SW 1271 (cell line): Measurements from ENCODE around the gene PPP1R13B.
"Not testable (repeated sequence)": the region's sequence is repeated elsewhere in the genome, so short reads cannot be mapped to it uniquely, and the experiment has no call there.

Experiments used
- DNase-seq, 2 experiments: peaks; one replicate each; lab custom pipeline; 2025; lab: John Stamatoyannopoulos, UW

Gene PPP1R13B

DNA sequence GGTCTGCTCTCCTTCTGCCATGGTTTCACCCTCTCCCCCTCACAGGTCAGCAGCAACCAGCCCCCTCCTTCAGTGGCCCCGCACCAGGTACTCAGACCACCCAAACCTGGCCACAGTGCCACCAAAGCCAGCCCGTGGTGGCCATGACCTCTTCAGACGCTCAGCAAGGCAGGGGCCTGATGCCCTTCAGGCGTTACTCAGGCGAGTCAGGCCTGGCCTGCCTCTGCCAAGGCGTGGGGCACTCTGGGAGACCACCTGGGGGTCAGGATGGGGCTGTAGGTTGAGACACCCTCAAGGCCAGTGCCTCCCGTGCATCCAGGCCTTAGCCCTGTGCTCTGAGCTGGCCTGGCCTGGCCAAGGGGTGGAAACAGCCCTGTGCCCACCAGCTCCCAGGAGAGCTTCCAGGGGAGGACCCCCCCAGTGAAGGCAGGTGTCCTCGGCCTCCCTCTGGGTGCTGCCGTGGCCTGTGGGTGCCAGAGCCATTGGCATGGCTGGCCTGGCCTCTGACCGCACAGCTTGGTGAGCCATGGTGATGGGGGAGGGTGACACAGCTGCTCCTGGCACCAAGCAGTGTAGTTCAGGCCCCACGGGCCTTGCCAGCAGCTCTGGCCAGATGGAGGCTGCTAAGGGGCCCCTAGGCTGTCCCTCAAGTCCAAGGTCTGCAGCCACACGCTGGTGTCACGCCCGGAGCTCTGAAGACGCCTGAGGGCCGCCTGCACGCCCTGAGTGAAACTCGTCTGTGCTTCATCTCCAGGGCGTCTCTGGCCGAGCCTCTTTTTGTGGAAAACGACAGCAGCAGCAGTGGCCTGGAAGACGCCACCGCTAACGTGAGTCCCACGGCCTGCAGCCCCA, 147.2 kb downstream of the PPP1R13B start:
- DNase-seq, result no peak

DNA sequence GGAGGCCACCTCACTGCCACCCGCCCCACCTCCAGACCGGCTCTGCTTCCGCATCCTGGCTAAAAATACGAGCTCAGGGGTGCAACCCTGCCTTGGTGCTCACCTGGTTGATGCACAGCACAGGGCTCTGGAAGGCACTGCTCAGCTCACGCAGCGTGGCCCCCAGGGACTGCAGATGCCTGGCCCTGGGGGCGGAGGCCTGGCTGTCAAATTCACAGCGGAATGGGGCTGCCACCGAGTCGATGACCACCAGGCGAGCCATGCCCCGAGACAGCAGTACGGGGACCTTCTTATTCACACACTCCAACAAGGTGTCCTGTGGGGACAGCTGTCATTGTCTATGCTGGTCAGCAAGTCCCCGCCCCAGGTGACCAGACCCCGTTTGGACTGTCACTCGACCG, 148.1 kb downstream of the PPP1R13B start:
- no peak for DNase-seq

DNA sequence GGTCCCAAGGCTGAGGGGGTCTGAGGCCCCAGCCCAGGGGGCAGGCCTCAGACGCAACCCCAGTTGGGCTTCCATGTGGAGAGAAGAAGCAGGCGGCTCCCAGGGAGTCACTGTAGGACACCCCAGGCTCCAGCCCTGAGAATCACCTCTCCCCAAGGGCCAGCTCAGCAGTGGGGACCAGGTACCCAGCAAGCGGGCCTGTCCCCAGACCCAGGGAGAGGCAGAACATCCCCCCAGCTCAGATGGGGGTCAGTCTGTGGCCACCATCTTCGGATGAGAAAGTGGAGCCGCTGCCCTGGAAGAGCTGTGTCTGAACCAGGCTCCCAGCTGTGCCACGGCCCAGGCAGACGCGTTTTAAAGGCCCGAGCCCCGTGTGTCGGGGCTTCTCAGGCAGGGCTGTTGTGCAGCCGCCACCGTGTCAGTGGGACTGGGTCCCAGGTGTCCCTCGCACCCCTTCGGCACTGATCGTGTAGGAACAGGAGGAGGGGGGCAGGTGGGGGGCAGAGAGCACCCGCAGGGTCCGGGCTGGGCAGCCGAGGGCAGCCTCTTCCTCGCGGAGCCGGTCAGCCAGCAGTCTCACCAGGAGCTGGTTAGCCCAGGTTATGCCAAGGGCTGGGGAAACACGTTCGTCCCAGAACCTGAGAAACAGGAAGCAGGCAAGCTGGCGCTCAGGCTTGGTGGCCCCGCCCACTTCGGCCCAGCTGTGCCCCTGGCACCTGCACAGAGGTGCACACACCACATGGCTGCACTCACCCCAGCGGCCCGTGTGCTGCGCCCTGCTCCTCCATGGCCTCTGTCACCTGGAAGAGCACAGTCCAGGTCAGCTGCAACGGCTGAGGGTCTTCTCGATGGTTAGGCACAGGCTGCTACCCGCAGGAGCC, 148.8 kb downstream of the PPP1R13B start:
- DNase-seq, result no peak

DNA sequence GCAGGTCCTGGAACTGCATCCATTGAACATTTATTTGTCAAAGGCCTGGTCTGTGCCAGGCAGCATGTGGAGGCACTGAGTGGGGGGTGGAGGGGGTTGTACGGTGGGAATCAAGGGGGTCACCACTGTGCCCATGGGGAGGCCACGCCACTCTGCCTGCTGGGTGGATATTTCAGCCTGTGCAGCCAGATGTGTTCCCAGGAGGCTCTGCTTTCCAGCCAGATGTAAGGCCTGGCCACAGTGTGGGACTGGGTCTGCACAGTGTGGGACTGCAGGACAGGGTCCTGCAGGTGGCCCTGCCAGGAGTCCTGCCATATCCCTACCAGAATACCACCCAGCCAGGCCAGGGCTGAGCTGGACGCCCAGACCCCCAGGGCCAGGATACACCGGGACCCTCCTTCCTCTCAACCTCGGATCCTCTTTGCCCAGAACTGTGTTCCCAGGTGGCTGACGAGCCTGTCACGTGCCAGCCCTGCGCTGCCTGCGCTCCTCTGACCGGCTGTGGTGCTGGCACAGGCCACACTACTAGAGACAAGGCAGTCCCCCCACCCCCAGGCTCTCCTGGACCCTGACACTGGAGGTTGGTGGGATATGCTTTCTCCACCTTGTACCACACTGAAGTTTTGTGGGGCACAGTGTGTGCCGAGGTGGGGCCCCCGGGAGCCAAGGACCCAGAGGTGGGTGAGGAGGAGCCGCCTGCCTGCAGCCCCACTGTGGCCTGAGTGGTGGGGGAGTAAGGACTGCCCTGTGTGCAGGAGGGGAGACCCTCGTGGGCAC, 149.6 kb downstream of the PPP1R13B start:
- DNase-seq, result no peak

DNA sequence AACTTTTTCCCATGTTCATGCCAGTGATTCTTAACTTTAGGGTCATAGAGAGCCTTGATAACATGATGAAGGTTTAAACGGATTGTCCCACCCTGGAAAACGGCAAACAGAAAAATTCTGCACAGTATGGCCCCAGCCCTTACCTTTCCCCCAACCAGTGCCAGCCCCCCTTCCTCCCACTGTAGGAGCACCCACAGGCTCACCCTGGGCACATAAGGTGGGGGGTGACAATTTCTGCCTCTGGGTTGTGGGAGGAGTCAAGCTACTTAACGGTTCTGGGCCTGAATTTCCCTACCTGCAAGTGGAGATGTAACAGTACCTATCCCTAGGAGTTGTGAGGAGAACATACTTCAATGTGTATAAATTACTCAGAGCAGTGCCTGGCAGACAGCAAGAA, 150.2 kb downstream of the PPP1R13B start:
- DNase-seq, result no peak

DNA sequence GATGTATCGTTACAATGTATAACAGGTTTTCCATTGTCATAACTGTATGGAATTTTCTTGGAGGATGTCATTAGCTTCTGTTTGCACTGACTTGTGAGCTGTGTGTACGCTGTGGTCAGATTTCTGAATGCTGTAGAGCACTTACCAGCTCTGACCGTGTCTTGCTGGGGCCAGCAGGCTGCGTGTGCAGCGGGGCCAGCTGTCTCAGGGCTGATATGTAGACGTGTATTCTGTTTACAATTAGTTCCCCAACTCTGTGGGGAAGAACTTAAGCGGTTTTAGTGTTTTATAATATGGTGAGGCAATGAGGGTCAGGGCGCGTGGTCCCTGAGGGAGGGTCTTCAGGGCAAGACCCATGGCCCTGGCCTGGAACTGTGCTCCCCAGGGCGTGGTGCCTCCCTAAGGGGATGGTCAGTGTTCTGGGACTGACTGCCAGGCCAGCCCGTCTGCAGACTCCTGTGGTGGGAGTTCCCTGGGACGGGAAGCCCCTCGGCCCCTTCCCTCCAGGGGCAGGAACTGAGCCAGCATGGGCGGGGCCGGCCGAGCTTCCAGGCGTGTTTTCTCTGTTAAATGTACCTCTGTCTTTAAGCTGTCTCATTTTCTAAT, 150.8 kb downstream of the PPP1R13B start:
- no peak for DNase-seq

DNA sequence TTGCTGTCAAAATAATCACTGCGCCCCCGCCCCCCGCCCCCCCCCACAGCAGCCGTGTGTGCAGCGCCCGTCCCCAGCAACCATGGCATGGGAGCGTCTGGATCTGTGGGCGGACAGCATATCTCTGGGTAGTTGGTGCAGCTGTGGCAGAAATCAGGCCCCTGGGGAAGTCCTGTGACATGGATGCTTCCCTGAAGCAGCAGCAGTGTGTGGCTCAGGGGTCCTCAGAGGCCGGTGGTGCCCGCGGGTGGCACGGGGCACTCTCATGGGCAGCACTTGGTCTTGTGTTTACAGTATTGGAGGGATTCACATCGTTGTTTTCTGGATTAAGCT, 151.3 kb downstream of the PPP1R13B start:
- no peak for DNase-seq

DNA sequence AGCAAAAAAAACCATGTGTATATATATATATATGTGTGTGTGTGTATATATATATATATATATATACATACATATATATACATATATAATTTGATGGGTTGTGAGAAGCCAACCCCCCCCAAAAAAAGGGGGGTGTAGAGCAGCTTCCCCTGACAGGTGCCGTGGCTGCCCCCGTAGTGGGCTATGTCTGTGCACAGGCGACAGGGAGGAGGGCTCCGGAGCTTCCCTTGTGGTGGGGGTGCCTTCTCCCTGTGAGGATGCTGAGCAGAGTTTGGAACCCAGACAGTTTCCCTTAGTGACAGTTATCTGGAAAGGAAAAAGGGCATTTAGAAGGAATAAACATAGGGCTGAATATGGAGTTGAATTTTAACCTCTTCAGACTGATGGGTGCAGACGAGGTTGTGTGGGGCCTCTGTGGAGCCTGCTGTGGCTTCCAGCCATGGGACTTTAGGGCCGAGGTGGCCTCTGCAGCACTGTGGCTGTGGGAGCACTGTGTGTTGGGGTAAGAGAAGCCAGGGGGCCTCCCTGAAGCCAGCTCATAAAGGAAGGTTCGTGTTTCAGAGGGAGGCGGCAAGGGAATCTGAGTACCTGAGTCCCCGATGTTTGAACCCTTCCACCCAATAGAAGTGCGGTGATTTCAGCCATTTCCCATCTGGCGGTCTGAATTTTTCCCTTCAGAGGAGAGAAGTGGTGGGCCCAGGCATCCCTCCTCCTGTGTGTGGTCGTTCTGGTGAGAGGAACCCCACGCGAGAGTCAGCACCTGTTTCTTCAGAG, 151.9 kb downstream of the PPP1R13B start:
- no peak for DNase-seq

DNA sequence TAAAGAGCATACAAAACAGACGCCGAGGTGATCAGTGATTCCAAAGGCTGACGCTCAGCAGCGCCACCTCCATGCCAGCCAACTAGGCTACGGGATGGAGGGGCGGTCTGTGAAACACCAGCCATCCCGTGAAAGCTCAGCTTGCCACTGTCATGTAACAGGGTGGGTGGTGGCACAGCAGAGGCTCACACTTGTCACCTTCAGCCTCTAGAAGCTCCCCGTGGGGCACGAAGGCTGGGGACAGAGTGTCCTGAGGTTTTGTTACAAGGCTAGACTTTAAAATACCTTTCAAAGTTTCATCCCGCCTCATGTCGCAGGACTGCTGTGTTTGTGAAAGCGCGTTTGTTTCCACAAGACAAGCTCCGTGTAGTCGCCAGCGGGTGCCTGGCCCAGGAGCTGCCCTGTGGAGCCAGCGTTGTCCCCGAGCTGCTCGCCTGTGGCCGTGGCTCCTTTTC, 152.8 kb downstream of the PPP1R13B start:
- no peak for DNase-seq

DNA sequence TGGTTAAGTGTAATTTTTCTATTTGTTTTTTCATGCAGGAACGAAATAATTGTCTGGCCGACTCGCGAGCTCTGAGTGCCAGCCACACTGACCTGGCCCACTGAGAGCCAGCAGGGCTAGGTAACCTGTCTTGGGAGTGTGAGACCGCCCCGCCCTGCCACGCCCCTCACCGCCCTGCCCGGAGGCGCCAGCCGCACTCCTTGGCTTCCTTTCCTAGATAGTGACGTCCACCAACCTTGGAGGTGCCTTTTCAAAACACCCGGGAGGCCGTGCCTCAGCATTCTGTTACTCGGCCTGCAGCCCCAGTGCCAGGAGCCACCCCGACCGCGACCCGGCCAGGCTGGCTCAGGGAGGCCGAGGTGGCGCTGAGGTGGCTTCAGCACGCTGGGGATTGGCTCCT, 153.9 kb downstream of the PPP1R13B start:
- no peak for DNase-seq

DNA sequence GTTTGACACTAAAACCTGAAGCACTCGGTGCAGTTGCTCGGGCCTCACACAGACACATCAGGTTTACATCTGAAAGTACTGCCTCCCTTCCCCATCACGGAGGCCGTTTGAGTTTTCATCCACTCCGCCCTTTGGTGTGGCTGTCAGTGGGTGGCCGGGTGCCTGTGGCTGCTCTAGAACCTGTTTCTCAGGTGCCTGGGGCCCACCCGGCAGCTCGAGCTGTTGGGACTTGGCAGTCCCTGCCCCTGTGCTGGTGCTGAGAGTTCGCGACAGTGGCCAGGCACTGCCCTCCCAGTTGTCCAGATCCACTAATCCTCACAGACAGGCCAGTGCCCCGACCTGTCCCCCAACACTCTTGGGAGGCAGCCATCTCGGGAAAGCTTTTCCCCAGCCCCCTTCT, 154.5 kb downstream of the PPP1R13B start:
- no peak for DNase-seq

DNA sequence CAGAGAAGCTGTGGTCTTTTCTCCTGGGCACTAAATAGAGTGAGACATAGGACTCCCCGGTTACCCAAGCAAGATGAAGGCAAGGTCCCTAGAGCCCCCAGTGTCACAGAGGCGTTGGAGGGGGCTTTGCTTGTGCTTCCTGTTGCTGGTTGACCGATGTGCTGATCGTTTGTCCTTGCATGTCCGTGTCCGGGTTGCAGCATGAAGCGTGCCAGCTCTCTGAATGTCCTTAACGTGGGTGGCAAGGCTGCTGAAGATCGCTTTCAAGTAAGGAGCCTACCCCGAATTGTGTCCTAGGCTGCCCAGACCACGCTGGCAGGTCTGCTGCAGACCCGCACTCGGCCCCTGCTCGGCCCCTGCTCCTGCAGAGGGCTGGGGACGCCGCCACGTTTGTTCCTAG, 155.2 kb downstream of the PPP1R13B start:
- no peak for DNase-seq

DNA sequence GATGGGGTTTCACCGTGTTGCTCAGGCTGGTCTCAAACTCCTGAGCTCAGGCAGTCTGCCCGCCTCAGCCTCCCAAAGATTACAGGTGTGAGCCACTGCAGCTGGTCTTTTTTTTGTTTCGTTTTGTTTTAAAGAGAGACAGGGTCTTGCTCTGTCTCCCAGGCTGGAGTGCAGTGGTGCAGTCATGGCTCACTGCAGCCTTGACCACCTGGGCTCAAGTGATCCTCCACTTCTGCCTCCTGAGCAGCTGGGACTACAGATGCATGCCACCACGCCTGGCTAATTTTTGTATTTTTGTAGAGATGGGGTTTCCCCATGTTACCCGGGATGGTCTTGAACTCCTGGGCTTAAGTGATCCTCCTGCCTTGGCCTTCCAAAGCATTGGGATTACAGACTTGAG, 155.7 kb downstream of the PPP1R13B start:
- DNase-seq, result not testable (repeated sequence)

DNA sequence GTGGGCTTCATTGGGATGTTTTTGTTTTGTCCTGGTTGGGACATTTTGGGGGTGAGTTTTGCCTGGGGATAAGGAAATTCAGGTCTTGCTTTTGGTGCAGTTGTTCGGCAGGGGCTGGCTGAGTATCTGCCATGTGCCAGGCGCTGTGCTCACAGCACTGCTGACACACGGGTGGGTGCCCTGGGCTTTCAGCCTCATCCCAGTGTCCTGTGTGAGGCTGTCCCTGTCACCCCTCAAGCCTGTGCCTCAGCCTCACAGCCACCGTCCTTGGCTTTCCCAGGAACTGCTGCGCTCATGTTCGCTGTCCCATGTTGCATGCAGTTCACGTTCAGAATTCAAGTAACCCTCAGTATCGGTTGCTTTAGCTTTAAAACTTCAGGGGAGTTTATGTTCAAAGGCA, 157.0 kb downstream of the PPP1R13B start:
- DNase-seq, result no peak

DNA sequence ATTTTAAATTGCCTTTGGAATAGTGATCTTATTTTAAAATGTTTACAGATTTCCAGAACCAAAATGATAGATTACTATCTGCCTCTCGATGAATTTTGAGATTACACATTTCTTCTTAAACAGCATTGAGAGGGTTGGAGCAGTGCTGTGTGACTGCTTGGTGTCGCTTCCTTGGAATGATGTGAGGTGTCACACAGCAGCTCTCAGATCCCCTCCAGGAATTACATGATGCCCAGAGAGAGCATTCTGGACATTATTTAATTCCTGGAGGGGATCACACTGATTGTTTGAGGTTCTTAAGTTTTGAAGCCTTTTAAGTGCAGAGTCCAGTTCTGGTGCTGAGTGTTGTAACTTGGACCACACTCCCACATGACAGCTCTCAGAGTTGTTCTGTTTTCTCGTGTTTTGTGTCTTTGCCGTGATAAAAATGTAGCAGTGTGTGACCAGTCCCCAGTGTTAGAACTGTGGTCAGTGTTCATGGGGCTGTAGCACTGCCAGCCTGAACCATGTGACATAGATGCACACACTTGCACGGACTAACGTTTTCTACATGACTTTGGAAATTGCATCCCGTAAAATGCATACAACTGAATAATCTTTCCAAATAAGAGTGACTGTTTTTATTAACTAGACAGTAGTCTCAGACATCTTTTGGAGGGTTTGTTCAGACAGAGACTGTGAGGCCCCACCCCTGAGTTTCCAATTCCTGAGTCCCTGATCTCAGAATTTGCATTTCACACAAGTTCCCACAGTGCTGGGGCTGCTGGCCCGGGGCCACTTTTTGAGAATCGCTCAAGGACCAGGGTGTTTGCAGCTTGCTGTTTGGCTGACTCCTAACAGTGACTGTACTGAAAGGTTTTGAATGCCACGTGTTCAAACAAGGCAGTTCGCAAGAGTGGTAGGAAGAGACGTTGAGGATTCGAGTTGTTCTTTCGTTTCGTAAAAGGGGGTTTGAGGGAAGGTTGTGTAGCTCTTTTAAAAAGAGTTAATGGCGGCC, 158.2 kb downstream of the PPP1R13B start:
- no peak for DNase-seq

DNA sequence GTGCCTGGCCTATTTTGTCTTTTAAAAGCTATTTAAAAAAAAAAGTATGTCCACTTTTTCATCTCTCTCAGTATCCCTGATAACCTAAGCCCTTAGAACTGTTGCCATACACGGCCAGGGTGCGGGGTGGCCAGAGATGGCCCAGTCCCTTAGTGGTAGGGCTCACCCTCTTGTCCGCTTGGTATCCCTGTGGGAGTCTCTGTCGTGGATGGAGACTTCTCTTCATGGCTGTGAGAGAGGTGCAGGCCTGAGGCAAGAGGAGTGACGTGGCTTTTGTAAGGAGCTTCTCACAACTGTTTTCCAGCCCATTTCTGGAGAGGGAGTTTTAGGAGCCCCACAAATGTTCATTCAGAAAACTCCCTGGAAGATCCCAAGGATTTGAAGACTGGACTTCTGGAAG, 158.9 kb downstream of the PPP1R13B start:
- no peak for DNase-seq

DNA sequence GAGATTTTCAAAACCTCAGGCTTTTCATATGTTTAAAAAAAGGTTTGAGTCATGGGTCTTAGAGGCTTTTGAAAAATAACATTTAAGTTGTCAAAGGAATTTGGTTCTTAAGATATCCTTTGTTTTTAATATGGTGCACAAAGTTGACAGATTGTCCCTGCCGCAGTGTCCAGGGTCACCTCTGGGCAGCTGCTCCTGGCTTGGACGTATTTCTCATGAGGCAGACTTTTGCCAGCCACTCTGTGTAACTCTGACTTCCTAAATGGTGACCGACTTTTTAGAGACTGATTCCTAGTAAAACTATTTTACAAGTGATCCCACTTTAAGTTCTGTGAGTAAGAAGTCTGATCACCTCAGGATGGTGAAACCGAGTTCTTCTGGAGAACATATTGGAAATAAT, 159.7 kb downstream of the PPP1R13B start:
- DNase-seq, result no peak

DNA sequence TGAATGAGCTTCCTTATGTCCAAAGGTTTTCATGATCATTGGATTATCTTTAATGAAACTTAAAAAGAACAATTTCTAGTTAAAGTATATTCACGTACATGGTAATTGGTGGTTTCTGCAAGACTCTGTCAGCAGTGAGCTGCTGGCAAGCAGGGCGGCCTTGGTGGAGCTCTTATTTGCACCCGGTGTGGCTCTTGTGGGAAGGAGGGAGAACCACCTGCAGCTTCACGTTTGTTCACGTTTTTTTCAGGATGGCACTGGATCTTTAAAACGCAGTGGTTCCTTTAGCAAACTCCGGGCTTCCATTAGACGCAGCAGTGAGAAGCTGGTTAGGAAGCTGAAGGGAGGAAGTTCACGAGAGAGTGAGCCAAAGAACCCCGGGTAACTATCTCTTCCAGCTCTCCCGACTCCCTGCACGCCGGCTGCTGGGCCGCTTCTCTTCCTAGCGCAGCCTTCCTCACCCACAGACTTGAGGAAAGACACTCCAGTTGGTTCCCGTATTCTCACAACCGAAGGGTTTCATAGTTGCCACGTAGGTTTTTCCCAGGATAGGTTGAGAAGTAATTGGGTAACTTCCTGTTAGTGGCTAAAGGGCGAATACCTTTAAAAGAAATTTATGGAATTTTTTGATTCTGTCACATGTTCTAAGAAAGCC, 160.4 kb downstream of the PPP1R13B start:
- no peak for DNase-seq
